CD4-positive, alpha-beta T cell treated with Interleukin-6 for 4 hours (primary cell): ENCODE measurements around the gene RBM7.
A peak's percentile ranks its signal among the peaks of the same experiment; 100 is the strongest.

Experiments used
- DNase-seq: peaks from one replicate; pipeline ENCODE4 v3.0.0-alpha.2; 2020; ENCODE audit warnings: mixed read lengths

The RBM7 gene

GRCh38 chr11:114400216-114400914 is at the start of gene RBM7, which contains the start of gene C11orf71:
RBM7 (plus strand) TSS chr11:114400666; CDS start chr11:114400672, 6 bp downstream.
C11orf71 (minus strand) TSS chr11:114400511; CDS start chr11:114400331, 180 bp downstream.
- DNase-seq = peak; percentile 99

GRCh38 chr11:114353443-114353842 is 47.0 kb upstream of the RBM7 start:
- DNase-seq = no peak

GRCh38 chr11:114354076-114354475 is 46.4 kb upstream of the RBM7 start:
- no peak for DNase-seq

GRCh38 chr11:114358716-114359115 is 41.8 kb upstream of the RBM7 start:
- no peak for DNase-seq

GRCh38 chr11:114359342-114359741 is 41.1 kb upstream of the RBM7 start:
- no peak for DNase-seq

- no peak for DNase-seq
Observed at GRCh38 chr11:114362326-114362725, 38.1 kb upstream of the RBM7 start.

GRCh38 chr11:114362958-114363357 is 37.5 kb upstream of the RBM7 start:
- no peak for DNase-seq

GRCh38 chr11:114366331-114367243 is 33.9 kb upstream of the RBM7 start:
- DNase-seq = no peak

- DNase-seq = no peak
Observed at GRCh38 chr11:114367244-114367957, 33.1 kb upstream of the RBM7 start.

GRCh38 chr11:114368918-114369680 is 31.4 kb upstream of the RBM7 start:
- no peak for DNase-seq

- no peak for DNase-seq
Observed at GRCh38 chr11:114375052-114375451, 25.4 kb upstream of the RBM7 start.

- no peak for DNase-seq
Observed at GRCh38 chr11:114377612-114378267, 22.7 kb upstream of the RBM7 start.

GRCh38 chr11:114379394-114380069 is 20.9 kb upstream of the RBM7 start:
- DNase-seq = no peak

GRCh38 chr11:114382509-114382908 is 18.0 kb upstream of the RBM7 start:
- DNase-seq = no peak

GRCh38 chr11:114384487-114384886 is 16.0 kb upstream of the RBM7 start:
- DNase-seq = no peak

GRCh38 chr11:114386131-114386530 is 14.3 kb upstream of the RBM7 start:
- DNase-seq = no peak

- DNase-seq = no peak
Observed at GRCh38 chr11:114386545-114386944, 13.9 kb upstream of the RBM7 start.

- no peak for DNase-seq
Observed at GRCh38 chr11:114392735-114393667, 7.5 kb upstream of the RBM7 start.

GRCh38 chr11:114395736-114396135 is 4.7 kb upstream of the RBM7 start:
- DNase-seq = no peak

GRCh38 chr11:114396916-114397315 is 3.5 kb upstream of the RBM7 start:
- no peak for DNase-seq
